Activated T-cell treated with anti-CD3 and anti-CD28 coated beads, Interleukin-2, amount 50 U/mL, for 1 hour (primary cell): ENCODE measurements around the gene MOSMO.
"Not testable (repeated sequence)": the region's sequence is repeated elsewhere in the genome, so short reads cannot be mapped to it uniquely, and the experiment has no call there.

Experiments
- DNase-seq: peaks from one replicate; pipeline ENCODE4 v3.0.0-alpha.2; 2020

Gene MOSMO

DNA sequence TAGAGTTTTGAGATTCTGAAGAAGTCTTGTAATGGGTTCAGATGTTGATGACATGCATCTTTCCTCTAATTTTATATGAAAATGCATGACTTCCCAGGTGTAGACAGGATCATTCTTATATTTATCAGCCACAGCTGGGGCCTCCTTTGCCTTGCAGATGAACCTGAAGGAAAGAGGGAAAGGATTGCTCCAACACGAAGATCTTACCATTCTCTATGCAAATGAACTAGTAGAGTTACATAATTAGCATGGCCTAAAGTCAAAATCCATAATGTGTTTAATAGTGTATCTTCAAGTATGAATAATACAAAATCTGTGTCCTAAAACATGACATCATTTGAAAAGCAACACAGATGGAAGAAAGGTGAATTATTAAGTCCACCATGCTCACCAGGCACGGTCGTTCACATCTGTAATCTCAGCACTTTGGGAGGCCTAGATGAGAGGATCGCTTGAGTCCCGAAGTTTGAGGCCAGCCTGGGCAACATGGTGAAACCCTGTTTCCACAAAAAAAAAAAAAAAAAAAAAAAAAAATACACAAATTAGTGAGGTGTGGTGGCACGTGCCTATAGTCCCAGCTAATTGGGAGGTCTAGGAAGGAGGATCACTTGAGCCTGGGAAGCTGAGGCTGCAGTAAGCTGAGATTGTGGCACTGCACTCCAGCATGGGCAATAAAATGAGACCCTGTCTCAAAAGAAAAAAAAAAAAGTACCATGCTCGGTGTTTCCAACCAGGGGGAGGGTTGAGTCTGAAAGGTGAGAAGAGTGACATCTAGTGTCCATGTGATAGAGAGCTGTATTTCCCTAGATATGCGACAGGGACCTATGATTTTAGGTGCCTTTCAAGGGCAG, 90.7 kb downstream of the MOSMO start:
- no peak for DNase-seq

DNA sequence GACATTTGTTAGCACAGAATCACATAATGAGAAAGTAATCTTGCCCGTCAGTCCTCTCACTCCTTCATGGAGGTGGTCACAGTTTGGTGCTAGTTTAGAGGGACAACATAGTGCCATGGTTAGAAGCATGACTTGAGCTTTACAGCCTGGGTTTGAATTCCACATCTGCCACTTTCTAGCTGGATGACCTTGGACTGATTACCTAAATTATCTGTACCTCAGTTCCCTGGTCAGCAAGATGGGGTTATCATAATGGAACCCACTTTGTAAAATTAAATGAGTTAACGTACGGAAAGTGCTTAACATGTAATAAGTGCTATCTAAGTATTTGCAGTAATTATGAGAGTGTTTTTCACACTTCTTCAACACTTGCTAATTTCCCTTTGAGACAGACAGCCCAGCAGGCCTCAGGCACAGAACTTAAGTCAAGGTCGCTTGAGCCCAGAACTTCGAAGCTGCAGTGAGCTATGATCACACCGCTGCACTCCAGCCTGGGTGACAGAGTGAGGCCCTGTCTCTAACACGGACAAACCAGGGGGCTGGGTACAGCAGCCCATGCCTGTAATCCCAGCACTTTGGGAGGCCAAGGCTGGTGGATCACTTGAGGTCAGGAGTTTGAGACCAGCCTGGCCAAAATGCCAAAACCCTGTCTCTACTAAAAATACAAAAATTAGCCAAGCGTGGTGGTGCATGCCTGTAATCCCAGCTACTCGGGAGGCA, 91.5 kb downstream of the MOSMO start:
- DNase-seq = no peak

DNA sequence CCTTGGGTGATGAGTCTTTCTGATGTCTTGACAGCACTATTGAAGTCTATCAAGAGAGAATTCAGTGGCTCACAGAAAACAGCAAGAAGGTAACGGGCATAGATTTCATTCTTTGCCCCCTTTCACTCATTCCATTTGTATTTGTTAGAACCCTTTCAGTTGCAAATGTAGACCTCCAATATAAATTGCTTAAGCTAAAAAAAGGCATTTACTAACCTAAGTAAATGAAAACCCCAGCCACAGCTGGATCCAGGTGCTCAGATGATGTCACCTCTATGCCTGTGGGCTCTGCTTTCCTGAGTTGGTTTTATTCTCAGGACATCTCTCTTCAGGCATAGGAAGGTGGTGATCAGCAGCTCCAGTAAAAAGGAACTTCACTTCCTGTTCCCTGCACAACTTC, 95.5 kb downstream of the MOSMO start:
- DNase-seq = no peak

DNA sequence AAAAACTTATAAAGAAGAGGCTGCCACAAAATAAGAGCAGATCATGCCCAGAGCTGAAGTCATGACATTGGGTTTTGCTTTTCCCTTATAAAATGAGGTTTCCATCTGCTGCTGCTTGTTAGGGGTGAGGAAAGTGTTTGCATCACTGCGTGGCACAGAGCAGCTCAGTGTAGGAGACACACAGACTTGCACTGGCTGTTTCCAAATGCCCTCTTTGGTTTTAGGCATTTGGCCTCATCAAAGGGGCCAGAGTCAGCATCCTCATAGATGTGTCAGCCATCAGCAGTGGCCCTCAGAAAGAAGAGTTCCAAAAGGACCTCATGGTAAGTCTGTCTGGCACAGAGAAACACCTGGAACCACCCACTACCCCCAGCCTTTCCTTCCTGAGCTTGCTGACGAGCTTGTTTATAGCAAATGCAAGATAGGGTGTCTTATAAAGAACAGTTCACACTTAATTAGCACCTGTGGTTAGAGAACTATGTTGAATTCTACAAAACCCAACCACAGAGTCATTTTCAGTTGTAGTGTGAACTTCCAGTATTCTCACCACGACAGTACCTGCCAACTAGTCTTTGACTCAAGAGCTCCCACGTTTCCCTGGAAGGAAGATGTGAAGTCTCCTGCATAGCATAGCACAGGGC, 101.5 kb downstream of the MOSMO start:
- DNase-seq = no peak

DNA sequence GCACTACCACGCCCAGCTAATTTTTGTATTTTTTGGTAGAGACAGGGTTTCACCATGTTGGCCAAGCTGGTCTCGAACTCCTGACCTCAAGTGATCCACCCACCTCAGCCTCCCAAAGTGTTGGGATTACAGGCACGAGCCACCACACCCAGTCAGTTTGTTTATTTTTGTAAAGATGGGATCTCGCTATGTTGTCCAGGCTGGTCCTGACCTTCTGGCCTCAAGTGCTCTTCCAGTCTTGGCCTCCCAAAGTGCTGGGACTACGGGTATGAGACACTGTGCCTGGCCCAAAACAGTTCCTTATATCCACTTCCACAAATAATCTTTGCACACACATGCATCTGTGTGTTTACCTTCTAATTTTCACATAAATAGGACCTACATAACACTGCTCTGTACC, 103.7 kb downstream of the MOSMO start:
- not testable (repeated sequence) for DNase-seq

DNA sequence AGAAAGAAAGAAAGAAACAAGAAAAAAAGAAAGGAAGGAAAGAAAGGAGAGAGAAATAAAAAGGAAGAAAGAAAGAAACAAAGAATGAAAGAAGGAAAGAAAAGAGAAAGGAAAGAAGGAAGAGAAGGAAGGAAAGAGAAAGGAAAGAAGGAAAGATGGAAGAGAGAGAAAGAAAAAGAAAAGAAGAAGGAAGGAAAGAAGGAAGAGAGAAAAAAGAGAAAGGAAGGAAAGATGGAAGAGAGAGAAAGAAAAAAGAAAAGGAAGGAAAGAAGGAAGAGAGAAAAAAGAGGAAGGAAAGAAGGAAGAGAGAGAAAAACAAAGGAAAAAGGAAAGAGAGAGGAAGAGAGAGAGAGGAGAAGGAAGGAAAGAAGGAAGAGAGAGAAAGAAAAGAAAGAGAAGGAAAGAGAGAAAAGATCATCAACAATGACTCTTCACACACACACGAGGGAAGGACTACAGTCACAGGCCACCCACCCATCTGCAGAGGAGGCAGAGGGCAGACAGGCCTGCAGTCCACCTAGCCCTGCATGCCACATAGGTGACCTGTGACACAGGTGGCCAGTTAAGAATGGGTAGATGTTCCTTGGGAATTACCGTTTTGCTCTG, 108.3 kb downstream of the MOSMO start:
- no peak for DNase-seq

DNA sequence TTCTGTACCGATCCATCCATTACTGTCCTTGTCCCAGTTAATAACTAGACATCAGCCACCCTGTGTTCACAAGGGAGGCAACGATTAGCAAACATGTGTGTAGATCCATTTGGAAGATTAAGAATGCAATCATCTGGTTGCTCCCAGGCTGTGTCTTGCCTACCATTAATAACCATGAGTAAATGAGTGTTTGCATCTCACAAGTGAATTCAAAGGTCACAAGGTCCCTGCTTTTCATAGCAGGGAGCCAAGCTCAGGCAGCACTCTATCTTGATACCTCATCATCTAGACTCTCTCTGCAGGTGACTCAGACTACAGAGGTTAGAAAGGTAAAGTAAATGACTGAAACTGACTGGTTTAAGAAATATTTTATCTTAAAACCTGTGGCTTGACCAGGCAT, 109.7 kb downstream of the MOSMO start:
- no peak for DNase-seq

DNA sequence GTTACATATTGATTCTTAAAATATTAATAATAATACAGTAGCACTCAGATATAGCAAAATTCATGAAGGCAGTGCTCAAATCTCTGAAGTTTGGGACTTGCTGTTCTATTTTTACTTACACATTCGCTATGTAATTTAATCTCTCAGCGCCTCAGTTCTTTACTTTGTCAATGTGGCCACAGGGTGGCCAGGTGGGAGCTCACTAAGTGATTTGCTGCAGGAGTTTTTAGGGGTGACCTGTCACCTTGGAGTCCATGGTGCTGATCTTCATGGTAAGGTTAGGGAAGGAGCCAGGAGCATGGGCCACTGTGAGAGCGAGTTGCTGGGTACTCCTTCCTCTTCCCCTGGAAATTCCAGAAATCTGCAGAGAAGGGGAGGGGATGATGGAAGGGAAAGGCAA, 112.5 kb downstream of the MOSMO start:
- DNase-seq = no peak

DNA sequence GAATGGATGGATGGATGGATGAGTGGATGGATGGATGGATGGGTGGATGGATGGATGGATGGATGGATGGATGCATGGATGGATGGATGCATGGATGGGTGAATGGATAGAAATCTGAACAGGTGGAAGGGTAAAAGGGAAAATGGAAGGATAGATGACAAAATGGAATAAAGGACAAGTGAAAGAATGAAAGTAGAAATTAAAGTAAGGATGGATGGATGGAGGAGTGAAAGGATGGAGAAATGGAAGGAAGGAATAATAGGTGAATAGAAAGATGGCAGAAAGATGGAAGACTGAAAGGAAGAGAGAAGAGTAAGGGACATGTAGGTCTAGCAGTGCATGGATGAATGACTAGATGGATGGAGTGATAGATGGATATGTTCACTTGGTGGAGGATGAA, 114.3 kb downstream of the MOSMO start:
- DNase-seq = no peak

DNA sequence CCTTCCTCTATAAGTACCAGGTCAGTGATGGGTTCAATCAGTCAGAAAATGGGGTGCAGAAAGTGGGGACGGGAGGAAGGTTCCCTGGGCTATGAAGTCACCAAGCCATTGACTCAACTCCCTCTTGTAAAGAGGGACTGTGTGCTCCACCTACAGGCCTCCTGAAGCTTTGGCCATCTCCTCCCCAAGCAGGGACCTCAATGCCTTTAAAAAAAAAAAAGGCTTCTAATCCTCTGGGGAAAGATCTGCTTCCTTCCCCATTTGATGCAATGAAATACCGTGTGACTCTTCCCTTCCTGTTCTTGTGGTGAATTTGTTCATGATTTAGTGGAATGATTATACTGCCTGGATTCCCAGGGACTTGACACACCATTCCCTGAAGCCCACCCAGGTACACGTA, 115.2 kb downstream of the MOSMO start:
- no peak for DNase-seq

DNA sequence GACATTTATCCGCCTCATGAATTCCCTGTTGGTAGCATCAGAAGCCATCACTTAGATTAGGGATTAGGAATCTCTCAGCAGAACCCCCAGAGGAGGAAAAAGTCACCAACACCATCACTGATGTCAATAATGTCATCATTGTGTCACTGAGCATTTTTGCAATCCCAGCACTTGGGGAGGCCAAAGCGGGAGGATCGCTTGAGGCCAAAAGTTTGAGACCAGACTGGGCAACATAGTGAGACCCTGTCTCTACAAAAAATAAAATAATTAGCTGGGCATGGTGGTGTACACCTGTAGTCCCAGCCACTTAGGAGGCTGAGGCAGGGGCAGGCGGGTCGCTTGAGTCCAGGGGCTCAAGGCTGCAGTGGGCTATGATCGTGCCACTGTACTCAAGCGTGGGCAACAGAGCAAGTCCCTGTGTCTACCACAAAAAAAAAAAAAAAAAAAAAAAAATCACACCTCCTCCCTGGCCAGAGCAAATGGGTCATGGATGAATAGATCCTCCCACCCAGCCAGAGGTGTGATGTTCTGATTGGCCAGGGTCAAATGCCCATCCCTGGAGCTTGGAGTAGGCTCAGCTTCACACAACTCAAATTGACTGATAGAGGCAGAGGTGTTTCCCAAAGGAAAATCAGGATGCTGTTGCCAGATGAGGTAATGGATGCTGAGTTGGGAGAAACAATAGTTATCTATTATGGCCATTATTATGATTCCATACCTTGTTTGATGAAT, 116.0 kb downstream of the MOSMO start:
- no peak for DNase-seq

DNA sequence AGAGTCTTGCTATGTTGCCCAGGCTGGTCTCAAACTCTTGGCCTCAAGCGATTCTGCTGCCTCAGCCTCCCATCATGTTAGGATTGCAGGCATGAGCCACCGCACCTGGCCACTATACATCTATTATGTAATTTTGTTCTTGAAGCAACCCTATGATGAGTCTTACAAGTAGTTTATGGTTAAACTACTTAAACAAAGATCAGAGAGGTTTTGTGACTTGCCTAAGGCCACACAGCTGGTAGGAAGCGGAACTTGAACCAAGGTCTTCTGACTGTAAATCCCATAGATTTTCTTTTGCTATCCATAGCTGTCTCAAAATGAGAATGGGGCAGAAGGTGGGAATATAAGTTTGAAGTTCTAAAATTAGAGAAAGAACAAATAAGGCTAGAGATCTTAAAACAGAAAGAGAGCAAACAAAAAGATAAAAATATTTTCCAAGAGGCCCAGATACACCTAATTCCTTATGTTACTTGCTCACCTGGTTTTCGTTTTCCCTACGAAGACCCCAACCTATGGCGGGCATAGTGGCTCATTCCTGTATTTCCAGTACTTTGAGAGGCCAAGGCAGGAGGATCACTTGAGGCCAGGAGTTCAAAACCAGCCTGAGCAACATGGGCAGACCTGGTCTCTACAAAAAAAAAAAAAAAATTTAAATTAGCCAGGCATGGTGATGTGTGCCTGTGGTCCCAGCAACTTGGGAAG, 116.8 kb downstream of the MOSMO start:
- no peak for DNase-seq

DNA sequence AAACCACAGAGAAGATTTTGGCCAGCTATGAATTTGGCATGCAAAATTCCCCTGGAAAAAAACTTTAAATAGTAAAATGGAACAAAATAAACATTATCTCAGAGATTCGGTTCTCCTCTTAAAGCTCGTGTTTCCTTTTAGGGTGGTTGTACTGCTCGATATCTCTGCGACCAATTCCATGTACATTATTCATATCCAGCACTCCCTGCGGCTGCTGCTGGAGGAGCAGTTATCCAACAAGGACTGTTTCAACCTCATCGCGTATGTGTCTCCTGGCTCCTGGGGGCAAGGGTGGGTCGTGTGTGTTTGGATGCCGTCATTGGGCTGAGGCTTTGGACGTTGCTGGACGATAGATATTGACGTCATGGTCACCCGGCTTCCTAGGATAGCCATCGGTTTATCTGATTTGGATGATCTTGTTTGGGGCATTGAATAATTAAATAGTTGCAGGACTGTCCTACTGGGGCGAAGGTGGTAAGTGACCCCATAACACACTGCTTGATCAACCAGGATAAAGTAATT, 118.2 kb downstream of the MOSMO start:
- DNase-seq = no peak

DNA sequence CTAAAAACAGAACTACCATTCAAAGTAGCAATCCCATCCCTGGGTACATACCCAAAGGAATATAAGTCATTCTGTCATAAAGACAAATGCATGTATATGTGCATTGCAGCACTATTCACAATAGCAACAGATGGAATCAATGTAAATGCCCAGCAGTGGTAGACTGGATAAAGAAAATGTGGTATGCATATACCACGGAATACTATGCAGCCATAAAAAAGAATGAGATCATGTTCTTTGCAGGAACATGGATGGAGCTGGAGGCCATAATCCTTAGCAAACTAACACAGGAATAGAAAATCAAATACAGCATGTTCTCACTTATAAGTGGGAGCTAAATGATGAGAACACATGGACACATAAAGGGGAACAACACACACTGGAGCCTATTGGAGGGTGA, 120.6 kb downstream of the MOSMO start:
- DNase-seq = not testable (repeated sequence)

DNA sequence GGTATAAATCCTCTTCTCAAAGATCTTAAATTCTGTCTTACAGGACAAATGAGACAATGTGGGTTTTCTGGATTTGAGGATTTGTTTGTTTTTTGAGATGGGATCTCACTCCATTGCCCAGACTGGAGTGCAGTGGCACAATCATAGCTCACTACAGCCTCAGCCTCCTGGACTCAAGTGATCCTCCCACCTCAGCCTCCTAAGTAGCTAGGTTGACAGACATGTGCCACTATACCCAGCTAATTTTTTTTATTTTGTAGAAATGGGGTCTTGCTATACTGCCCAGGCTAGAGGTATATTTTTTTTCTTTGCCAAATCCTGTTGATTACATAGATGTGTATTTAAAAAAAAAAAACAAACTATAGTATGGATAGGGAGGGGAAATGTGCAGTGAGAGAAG, 122.6 kb downstream of the MOSMO start:
- no peak for DNase-seq

DNA sequence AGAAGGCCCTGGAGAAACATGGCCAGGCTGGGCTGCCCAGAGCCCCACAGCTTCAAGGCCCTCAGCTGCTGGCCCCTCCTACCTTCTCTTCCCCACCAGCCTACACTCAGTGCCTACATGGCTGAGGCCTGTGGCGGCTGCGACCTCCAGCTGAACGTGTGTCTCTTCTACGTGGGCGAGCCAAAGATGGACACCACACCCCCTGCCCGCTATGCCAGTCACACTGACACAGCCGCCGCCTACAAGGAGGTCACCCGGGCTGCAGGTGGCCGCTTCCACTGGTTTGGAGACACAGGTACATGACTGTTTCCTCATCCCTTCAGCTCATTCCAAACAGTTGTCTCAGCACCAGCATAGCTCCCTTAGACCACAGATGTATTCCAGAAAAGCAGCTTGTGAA, 124.9 kb downstream of the MOSMO start:
- DNase-seq = no peak
